CD1c-positive myeloid dendritic cell (primary cell): ENCODE data around the gene HIVEP1.

Source experiments
- DNase-seq: peaks from one replicate; pipeline ENCODE4 v3.0.0-alpha.2; 2016; ENCODE audit errors: extremely low spot score

The HIVEP1 gene

DNA sequence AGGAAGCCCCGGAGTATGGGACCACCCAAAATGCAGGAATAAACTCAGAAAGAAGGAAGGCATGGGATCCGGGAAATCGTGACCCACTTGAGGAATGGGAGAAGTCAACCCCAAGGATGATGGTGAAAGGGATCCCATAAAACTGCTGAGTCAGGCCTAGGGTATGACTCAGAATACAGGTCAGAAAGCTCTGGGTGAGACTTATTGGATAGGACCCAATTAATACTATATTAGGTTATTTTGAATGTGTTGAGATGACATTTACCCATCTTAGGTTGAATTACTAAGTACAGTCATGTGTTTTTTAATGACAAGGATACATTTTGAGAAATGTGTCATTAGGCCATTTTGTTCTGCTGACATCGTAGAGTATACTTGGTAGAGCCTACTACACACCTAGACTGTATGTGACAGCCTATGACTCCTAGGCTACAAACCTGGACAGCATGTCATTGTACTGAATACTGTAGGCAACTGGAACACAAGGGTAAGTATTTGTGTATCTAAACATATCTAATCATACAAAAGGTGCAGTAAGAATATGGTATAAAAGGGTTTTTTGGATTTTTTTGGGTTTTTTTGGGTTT lies 17.1 kb upstream of the HIVEP1 start:
- DNase-seq, result no peak

DNA sequence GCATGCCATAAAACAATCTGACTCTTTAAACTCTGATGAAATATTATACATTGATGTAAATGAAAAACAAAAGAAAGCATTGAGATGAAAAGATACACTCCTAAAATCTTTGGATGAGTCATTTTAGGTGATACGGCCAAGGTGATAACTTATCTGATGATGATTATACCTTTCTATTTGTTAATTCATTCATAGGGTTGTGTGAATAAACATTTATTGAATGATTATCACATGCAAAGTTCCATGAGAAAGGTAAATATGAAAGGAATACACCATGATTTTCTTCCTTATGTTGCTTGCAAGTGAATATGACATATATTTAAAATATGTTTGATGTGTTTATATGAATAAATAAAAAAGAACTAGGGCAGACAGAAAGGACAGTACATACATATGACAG lies 15.4 kb upstream of the HIVEP1 start:
- DNase-seq, result no peak

DNA sequence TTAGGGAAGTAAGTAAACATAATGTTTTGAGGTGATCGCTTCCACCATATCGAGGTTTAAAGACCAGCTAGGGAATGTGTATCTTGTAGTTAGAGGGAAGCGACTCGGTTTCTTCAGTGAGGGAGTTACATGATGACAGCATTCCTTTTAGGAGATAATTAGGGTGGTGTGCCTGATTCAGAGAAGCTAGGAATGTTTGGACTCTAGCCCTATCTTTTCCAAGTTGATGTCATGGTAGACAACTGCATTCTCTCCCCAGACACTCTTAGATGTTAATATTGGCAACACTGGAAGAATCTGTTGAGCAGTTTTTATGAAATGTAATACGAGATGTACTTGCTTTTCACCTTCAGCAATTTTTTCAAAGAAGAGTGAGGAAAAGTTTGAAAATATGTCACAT lies 12.9 kb upstream of the HIVEP1 start:
- DNase-seq, result no peak

DNA sequence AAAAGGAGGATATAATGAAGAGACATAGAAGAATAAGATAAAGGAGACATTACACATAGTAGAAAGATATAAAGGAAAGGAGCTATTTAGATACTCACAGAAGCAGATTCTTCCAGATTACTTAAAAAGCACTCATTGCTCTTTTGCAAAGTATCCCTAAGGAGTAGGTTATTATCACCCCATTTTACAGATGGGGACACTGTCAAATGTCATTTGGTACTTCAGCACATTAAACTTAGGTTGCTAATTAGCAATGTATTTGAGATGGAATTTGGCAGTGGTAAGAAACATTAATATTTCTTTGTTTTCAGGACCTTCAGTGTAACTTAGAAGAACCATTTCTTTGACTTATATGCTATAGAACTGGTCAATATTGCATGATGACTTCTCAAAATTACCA lies 11.9 kb upstream of the HIVEP1 start:
- no peak for DNase-seq

DNA sequence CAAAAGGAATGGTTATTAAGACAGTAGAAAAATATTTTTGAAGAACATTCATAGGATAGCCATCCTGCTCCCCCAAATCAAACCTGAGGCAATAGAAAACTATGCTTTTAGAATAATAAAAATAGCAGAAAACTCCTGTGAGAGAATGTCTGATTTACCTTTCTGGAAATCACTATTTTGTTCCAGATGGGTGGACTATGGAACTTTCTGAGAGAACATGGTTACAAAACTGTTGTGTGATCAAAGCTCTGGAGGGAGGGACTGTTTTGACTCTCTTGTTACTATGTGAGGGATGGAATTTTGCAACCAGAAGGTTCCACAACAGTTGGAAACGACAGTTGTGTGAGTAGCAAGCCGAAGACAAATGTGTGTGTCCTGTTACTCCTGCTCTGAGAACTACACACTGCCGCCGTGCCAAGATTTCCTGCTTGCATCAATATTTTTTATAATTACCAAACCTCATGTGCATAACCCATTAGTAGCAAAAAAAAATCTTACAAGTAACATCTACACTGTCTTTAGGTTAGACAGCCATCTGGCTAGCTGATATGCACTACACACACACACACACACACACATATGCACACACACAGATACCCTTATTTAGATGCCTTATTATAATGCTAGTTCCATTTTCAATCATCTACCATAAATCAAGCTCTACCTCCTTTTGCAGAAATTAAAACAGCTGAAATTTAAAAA lies 11.0 kb upstream of the HIVEP1 start:
- DNase-seq, result no peak

DNA sequence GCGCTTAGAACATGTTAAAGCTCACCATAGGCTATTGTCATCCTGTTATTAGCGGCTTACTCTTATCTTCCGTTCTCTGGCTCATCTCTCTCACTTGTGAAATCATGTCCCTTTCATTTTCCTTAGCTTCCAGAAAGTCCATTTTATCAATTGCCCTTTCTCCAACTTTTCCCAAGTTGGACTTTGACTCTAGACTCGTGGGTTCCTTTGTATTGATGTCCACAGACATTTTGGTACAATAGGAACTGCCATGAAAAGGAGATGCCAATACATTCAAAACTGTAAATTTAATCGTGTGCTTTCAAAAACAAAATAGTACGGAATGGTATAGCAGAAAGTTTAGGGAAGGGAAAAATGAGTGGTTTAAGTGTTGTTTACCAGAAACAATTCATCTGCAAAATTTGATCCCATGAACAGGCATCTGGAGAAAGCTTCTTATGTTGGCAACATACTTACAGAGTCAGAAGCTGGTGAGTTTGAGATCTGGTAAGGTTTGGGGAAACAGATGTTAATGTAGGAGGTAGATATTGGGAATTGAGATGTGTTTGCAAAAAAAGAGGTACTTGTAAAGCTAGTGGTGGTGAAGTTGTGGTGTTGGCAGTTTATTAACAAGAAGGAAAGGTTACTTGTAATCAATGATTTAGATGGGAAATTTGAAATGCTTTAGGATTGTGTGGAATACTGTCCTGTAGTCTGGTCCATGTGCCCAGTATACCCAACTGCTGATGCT lies 10.2 kb upstream of the HIVEP1 start:
- no peak for DNase-seq

DNA sequence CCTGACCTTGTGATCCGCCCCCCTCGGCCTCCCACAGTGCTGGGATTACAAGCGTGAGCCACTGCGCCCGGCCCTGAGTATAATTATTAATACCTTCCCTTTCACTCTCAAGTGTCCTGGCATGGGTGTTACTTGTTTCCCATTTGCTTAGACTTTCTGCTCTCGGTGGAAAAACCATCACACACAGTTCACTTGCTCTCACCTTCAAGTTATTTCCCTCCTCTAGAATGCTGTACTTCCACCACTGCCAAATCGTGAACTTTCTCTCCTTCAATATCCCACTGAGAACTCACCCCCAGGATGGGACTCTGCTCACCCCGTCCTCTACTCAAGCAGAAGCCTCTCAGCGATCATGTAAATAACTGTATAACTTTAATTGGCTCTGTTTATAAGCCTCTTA lies 4.6 kb upstream of the HIVEP1 start:
- no peak for DNase-seq

DNA sequence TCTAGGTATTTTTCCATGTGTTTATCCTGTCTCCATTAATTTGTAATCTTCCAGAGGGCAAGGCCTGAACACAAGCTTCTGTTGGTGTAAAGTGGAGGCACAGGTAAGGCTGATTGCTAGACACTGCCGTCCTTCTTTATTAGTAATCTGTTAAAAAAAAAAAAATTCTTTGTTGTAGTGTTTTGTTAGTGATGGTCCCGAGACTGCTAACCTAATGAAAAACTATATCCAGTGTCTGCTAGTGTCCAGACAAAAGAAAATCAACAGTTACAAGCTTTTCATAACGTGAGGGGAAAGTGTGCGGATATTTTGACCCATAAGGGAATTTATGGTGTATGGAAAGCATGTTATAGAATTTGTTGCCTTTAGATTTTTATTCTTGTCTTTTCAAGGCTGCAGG lies 4.2 kb upstream of the HIVEP1 start:
- no peak for DNase-seq

DNA sequence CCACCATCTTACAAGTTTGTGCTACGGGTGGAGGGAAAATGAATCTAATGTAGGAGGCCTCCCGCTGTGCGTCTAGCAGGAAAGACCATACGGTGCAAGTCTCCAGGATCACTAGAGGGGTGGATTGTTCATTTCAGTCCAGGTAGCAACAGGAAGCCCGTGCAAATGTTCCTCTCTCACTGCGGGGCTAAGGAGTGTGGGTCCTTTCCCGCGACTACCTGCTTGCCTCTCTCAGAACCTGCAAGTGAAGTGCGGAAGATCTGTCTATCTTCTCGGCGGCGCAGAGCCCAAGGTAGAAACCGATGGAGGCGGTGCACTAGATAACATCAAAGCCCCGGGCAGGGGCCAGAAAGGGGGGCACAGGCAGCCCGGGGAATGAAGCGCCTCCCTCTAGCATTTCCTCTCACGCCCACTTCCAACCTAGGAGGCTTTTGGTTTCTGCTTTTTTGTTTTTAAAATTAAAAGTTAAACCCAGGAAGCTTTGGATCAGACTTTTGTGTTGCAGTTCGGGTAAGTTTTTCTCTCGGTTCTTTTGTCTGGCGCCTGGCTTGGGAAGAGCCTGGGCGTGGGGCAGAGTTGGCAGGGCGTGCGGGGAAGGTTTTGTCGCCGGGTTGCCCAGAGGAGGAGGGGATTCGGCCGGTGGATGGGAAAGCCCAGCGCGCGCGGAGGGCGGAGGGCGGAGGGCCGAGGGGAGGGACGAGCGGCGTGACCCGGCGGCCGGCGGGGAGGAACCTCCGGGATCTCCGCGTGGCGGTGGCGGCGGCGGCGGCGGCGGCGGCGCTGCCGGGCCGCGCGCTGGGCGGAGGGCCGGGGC lies 3.5 kb upstream of the HIVEP1 start:
- DNase-seq, result peak; percentile 84

DNA sequence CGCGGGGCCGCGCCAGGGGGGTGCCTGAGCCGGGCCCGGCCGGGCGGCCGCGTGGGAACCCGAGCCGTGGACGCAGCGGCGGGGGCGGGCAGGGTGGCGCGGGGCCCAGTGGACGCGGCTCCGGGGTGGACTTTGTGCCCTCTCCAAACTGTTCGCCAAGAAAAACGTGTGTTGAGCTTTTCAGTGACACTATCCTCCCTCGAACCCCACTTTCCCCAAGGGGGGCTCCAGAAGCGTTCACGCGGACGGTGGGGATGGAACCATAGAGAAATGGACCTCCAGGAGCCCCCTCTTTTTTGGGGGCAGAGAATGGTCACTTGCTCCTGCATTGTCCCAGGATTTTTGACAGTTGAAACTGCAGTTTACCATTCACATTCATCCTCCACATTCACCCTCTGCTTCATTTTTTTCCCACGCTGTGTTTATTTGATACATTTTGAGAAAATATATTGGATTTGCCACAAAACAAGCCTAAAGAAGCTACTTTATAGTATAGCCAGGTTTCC lies 2.9 kb upstream of the HIVEP1 start:
- DNase-seq, result no peak

DNA sequence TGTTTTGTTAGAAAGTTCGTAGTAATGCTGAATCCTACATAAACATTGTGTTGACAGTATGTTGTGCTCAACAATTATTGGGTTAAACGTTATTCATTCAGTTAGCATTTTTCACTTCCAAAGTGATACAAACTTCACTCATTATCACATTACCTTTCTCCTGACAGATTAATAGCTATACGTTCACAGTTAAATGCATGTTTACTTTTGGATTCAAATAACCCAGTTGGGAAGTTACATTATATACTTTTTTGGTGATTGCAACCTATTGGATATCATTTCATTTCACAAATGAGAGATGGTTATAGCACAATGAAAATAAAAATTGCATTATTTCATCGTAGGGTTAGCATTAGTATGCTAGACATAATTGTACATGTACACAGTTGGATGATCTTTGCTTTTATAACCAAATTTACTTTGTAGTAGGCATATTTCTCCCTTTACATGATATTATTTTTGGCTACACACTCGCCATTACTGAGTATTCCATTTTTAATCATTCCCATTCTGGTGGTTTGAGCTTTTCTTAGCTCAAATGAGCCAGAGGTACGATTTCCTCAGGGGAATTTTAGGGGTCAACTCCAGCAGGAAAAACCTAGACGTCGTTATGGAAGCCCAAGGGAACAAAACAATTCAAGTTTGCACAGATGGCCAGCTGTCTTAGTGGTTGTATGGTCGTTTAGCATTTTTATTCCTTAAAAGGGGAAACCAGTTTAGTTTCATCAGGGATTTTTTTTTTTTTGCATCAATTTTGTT lies 2.1 kb upstream of the HIVEP1 start:
- peak; percentile 20 for DNase-seq

DNA sequence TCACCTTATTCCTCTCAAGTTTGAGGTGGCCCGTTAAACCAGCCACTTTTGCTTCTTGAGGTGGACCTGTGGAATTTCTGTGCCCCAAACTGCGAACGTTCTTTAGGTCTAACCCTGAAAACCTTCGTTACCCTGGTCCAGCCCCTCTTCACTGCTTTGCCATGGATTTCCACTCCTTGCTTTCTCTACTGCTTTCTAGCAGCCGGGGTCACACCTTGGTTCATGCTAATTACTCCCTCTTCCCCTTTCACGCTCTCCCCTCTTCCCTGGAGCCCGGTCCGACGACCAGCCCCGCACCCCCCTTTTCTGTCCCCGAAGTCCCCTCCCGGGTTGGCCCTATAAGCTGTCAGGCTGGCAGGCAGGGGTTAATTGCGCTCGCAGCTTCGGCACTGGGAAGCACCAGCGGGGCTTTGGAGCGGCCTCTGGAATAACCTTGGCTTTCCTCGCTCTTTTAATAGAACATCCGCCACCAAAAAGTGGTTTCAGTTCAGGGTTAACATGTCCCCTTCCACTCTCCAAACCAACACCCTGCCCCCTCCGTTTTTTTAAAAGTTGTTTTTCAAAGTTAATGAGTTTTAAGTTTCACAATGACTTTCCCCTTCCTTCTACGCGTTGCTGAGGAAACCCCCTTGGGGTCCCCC lies 1.4 kb upstream of the HIVEP1 start:
- DNase-seq, result no peak

DNA sequence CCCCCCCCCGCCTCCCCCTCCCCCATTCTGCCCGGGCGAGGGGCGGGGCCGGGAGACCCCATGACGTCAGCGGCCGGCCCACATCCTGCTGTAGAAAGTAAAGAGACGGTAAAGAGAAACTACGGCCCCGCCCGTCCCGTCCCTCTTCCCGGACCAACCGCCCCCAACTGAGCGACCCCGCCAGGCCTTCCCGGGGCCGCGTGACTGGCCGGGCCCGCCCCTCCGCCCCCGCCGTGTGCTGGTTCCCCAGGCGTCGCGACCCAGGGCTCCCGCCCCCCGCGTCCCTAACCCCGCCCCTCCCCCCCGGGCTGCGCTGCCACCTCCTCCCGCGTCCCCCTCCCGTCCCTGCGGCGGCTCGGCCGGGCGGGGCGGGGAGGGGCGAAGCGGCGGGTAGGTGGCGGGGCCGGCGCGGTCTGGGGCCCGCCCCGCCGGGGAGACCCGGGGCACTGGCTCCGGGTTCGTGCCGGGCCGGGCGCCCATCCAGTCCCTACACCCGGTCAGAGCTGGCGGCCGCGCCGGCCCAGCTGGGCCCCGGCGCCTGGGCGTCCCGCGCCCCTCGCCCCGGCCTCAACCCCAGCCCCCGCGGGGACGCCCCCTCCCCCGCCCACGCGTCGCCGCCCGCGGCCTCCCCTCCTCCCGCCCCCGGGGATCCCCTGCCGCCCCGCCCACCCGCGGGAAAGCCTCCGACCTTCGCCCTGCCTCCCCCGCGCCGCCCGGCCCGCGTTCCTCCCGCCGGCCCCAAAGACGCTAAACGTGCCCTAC lies 655 bp upstream of the HIVEP1 start:
- peak; percentile 97 for DNase-seq

DNA sequence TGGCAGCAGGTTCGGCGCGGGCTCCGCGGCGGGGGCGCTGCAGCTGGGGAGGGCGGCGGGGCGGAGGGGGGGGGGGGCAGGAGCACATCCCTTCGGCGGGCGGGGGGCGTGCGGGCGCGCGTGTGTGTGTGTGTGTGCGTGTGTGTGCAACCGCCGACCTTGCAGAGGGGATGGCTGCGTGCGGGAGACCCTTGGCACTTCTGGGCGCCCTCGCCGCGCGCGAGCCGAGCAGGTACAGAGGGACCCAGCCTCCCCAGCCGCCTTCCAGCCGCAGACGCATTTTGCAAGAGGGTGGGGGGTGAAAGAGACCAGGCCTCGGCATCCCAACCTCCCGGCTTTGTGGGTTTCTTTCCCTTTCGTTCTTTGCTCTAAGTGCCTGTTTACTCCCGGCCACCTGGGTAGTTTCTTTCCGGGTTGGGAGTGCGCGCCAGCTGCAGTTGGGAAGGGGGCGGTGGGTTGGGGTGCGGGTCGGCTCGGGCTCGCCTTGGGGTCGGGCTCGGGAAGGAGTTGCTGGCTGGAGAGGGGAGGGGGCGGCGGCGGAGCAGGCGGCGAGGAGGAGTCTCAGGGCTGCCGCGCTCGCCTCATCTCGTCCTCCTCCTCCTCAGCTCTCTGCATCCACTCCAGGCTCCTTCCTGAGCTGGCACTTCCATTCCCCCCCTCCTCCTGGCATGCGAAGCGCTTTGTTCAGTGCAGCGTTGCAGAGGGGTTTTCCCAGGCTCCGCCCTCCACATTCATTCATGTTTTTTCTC lies 620 bp downstream of the HIVEP1 start:
- DNase-seq, result peak; percentile 80

DNA sequence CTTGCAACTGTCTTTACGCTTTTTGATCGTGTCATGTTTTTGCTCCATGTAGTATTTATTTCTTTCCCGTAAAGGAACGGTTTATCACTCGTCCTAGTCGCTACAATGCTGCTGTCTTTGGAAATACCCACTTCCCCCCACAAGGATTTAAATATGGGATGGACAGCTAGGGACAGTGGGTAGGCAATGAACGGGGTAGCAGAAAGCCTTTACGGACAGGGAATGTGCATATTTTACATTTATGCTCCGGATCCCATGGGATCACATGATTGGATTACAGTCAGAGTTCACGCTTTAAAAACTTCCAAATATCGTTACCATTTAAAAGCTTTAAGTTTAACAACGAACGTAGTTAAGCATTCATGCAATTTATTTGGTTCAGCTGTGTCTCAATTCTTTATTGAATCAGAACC lies 1.2 kb downstream of the HIVEP1 start:
- DNase-seq, result no peak

DNA sequence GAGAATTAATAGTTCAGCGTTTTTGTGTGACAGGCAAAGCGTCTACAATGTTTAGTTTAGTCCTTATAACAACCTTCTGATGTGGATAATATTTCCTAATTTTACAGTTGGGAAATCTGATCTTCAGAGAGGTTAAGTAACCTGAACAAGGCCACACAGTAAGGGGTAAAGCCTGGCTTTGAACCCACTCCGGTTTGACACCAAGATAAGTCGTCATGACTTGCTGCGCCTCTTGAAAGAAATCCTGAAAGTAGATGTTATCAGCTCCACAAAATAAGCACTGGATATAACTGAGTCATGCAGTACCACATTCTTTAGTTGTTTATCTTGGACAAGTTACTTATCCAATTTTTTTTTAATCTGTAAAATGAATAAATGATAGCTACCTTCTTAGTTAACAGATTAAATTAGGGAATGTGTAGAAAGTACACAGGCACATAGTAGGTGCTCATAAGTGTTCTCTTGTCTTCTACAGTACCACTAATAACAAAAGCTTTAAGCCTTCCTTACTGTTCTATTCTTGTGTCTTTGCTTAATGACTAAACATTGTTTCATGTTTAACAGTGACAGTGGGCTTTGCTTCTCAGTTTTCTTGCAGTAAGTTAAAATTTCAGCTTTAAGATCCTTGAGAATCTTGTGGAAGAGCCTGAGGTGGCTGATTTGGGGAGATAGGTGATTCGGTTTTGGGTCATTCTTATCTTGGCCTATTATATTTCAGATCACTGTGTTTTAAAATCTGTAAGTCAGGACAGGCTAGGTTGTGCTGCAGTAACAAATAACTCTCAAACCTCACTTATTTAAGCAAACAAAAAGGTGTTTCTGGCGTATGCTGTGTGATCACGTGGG lies 2.1 kb downstream of the HIVEP1 start:
- DNase-seq, result no peak

DNA sequence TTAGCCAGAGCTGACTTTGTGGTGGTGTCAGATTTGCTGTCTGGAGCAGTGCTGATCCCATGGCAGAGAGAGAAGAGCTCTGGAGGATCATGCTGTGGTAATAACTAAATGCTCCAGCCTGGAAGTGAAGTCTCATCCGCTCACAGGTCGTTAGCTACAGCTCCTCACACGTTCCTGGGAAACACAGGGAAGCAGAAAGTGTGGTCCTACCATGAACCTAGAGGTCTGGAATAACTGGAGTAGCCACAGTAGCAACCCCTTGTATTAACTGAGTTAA lies 2.7 kb downstream of the HIVEP1 start:
- DNase-seq, result no peak

DNA sequence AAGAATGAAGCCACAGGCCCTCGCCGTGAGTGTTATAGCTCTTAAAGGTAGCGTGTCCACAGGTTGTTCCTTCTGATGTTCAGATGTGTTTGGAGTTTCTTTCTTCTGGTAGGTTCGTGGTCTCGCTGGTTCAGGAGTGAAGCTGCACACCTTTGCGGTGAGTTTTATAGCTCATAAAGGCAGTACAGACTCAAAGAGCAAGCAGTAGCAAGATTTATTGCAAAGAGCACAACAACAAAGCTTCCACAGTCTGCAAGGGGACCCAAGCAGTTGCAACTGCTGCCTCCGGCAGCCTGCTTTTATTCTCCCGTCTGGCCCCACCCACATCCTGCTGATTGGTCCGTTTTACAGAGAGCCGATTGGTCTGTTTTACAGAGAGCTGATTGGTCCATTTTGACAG lies 5.2 kb downstream of the HIVEP1 start:
- DNase-seq, result no peak

DNA sequence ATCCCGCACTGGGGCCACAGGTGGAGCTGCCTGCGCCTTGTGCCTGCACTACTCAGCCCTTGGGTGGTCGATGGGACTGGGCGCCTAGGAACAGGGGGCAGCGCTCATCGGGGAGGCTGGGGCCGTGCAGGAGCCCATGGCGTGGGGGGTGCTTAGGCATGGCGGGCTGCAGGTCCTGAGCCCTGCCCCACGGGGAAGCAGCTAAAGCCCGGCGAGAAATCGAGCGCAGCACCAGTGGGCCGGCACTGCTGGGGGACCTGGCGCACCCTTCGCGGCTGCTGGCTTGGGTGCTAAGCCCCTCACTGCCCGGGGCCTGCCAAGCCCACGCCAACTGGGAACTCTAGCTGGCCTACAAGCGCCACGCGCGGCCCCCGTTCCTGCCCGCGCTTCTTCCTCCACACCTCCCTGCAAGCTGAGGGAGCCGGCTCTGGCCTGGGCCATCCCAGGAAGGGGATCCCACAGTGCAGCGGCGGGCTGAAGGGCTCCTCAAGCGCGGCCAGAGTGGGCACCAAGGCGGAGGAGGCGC lies 5.8 kb downstream of the HIVEP1 start:
- DNase-seq, result no peak
